HG02870 (cell line): Measurements from ENCODE around the gene SCN7A.
"Not testable (repeated sequence)": the region's sequence is repeated elsewhere in the genome, so short reads cannot be mapped to it uniquely, and the experiment has no call there.

Experiments used
- ATAC-seq: cut with Tn5 transposase; IDR thresholded peaks from one replicate; pipeline ENCODE4 v1.9.1; 2021; ENCODE audit warnings: mild to moderate bottlenecking, moderate library complexity; ENCODE audit not compliant: unreplicated experiment

SCN7A gene

DNA sequence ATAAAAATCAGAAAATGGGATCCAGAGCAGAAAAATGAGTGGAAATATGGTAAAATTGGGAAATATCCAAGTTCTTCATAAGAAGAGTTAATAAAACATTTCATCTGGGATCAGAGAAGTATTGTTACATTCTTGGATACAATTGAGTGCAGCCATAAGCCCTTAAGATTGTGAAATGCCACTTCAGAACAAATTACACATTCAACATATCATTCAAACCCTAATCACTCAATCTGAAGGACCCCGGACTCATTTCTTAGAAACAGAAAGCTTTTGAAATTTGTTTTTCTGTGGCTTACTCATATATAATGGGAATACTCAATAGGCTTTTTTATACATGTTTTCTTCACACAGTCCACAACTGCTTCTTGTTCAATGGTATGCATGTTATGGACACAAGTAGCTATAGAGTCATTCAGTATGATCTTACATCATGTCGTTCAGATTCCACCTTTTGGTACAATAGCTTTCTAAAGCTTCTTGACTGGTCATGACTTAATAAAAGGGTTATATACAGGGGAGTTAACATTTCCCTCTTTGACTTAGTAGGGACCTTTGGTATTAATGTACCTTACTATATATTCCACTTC, 39.9 kb downstream of the SCN7A start:
- ATAC-seq = no peak

DNA sequence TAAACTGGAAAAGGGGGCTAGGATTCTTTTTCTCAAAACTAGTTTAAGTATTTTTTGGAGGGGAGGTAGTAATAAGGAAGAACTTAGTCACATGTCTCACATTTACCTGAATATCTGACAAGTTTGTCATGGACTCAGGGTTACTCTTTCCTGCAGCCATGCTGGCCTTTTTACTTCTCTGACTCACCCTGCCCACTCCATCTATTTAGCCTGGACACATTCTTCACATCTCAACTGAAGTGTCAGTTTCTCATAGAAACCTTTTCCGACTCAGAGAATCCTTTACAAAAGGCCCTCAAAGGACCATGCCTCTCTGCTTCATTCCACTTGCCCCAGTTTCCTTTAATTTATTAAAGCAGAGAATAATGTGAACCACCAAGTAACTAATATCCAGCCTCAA, 42.6 kb downstream of the SCN7A start:
- ATAC-seq = no peak

DNA sequence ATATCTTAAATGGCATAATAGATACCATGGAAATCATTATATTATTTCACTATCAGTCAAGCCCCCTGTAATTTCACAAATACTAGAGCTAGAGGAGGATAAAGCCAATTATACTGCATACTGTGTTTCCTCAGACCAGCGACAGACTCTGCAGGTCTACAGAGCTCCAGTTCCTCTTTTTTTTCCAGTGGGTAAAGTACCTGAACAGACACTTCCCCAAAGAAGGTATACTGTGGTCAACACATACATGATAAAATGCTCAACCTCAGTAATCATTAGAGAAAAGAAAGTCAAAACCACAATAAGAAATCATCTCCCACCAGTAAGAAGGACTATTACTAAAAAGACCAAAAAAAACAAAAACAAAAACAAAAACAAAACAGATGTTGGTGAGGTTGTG, 44.6 kb downstream of the SCN7A start:
- ATAC-seq = peak; percentile 94

DNA sequence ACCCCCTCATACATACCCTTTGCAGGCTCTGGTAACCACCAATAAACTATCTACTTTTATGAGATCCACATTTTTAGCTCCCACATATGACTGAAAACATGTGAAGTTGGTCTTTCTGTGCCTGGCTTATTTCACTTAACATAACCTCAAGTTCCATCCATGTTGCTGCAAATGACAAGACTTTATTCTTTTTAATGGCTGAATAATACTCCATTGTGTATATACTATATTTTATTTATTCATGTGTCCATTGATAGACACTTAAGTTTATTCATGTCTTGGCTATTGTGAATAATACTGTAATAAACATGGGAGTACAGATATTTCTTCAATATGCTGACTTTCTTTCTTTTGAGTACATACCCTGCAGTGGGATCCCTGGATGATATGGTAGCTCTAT, 45.9 kb downstream of the SCN7A start:
- ATAC-seq = no peak

DNA sequence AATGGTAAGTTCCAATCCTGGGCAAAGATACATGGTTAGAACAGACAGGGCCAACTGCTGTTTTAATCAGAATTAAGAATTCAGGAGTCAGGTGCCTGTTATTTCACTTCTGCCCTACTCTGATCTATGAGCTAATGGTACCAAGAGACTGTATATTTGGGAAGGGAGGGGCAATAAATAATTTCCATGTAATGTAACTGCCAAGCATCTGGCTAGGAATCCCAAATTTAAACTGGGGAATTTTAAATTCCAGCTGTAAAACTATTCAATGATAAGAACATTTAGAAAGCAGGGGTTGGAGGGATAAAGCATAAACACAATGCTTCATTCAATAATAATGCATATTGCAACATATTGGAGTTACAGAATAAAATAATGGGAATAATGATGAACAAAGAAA, 49.7 kb downstream of the SCN7A start:
- no peak for ATAC-seq

DNA sequence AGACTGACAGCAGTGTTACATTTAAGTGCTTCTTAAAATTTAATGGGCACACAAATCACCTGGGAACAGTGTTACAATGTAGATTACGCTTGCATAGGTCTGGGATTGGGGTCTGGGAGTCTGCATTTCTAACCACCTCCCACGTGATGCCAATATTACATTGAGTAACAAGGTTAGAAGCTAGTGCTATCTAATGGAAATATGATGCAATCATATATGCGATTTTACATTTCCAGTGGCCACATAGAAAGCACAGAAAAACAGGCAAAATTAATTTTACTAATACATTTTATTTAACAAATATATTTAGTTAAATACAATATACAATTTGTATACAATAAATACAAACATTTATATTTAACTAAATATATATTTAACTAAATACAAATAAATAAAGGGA, 53.7 kb downstream of the SCN7A start:
- ATAC-seq = no peak

DNA sequence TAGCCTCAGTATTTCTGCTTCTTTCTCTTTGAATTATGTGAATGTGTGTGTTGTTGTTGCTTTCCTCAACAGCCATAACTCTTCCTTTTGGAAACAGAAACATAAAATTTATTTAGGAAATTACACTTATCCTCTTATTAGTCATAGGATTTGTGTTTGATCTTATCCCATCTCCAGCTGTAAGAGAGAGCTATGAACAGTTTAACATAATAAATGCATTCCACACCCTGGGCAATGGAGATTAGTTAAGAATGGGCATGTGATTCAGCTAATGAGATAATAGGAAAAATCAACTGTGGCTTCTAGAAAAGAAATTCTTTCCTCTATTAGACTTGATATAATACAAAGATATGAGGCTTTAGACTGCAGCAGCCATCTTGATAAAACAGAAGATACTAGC, 55.0 kb downstream of the SCN7A start:
- ATAC-seq = no peak

- ATAC-seq = no peak
Observed at GRCh38 chr2:166436976-166437375, 57.1 kb downstream of the SCN7A start.

- ATAC-seq = no peak
Observed at GRCh38 chr2:166436189-166436588, 57.9 kb downstream of the SCN7A start.

- no peak for ATAC-seq
Observed at GRCh38 chr2:166434491-166434890, 59.6 kb downstream of the SCN7A start.

DNA sequence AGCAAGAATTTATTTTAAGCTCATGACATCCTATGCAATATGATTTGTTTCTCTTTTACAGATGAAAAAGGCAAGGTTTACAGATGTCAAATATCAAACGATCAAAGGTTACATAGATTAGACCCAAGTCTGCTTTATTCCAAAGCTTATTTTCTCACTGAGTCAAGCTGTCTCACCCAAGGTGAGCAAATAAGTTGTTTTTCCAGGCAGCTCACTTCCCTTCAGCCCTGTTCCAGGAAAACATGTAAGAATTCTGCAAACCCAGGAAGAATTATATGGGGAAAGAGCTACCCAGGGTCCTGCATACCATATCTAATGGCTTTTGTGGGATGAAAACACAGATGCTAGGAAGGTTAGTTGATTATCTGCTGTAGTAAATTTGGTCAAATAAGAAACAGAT, 60.6 kb downstream of the SCN7A start:
- ATAC-seq = no peak

- no peak for ATAC-seq
Observed at GRCh38 chr2:166432331-166432730, 61.7 kb downstream of the SCN7A start.

DNA sequence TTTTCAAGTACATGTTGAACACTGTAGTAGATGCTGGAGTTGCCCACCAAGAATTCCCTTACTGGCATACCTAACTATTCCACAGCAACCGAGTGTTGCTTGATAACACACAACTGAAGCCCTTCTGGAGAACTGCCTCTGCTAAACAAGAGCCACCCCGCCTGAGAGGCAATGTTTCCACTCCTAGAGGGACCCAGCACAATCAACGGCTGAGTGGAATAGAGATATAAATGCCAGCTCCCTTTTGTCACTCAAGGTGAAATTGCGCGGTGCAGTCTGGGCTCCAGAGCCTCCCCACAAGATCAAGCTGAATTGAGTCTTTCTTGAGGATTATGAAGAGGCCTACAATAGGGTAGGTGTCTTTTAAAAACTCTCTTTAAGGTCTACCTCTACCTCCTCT, 69.2 kb downstream of the SCN7A start:
- no peak for ATAC-seq

DNA sequence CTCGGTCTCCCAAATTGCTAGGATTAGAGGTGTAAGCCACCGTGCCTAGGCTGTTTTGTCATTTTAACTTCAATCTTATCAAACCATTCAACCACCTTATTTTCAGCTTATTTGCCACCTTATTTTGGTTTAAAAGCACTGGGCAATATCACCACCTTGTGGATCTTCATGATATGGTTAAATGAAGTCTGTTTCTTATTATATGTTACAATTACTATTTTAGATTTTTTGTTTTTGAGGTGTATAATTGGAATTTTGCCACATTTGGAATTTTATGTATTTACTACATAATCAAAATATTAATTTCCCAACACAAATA, 74.5 kb downstream of the SCN7A start:
- ATAC-seq = no peak

DNA sequence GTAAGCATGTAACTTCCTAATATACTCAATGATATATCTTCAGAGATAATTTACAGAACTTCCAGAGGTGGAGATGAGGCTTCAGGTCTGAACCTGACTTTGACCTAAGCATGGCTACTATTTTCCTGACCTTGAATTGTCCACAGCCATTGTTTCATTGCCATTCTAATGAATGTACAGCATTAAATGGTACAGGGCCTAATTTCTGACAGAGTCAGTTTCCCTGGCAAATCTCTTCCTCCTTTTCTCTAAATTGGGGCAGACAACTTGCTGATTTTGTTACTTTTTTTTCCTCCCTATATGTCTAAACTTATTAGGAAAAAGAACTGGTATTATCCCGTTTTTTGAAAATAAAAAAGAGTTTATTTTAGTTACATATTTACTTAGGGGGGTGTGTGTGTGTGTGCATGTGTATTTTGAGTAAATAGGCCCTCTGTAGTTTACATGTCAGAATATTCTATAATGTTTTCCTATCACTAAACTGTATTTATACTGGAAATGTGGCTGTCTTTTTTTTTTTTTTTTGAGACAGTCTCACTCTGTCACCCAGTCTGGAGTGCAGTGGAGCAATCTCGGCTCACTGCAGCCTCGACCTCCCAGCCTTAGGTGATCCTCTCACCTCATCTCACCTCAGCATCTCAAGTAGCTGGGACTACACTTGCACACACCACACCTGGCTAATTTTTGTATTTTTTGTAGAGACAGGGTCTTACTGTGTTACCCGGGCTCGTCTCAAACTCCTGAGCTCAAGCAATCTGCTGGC, 75.0 kb downstream of the SCN7A start:
- ATAC-seq = no peak

DNA sequence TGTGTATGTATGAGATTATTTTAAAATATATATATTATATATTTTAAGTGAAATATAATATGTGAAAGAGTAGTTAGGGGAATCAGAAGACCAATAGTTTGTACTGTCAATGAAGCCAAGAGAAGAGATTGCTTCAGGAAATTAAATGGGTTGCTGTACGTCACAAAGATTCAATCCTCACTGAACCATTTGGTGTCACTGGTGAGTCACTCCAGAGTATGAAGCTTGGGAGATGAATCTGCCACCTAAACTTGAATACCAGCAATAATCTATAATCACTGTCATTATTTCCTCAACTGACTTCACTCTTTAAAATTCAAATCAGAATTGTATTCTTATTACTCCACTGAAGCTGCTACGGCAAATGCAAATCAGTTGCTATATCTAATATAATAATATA, 76.4 kb downstream of the SCN7A start:
- ATAC-seq = peak; percentile 66

- ATAC-seq = no peak
Observed at GRCh38 chr2:166413255-166413654, 80.8 kb downstream of the SCN7A start.

- ATAC-seq = no peak
Observed at GRCh38 chr2:166411473-166412230, 82.4 kb downstream of the SCN7A start.

GRCh38 chr2:166410828-166411472, 83.1 kb downstream of the SCN7A start:
- no peak for ATAC-seq

GRCh38 chr2:166407746-166408145, 86.3 kb downstream of the SCN7A start:
- ATAC-seq = not testable (repeated sequence)

DNA sequence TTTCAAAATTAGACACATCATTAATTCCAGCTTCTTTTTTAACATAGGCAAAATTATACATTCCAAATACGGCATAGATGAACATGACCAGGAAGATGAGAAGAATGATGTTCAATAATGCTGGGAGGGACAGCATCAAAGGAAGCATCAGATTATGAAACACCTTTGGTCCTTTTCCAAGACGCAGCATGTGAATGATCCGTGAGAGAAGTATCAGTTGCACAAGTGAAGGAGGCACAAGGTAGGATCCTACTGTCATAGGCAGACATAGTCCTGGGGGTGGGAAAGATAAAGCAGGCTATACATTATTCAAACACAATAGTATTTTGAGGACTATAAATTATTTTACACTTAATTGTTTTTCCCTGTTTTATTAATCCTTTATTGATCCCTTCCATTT, 87.7 kb downstream of the SCN7A start:
- no peak for ATAC-seq

GRCh38 chr2:166405569-166405926, 88.5 kb downstream of the SCN7A start:
- ATAC-seq = no peak
